ENCODE data around the gene ZNF76.

Gene ZNF76

DNA sequence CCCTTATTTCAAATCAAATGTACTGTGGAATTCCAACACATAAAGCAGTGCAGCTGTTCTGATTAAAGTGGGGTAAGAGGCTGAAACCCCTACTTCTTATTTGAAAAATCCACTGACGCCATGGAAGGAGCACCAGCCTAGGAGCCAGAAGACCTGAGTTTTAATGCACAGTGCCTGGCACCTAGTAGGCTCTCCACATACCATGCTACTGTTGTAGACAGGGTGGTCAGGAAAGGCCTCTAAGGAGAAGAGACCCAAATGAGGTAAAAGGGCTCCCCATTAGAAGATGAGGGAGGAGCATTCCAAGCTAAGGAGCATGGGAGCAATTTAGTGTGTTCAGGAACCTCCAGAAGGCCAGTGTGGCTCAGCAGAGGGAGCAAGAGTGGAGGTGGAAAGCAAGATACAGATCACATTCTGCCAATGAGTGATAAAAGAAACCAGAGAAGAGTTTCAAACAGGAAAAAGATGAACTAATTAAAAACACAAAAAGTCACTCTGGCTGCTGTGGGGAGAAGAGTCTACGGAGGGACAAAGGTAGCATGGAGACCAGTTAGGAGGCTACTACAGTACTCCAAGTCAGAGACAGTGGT is 11.8 kb upstream of the ZNF76 start:
- Histone ChIP-seq H3K27me3 (no peaks in the 10 kb centered on the region), H3K36me3 (0 out of 2 replicates have a peak, but pooled peaks cover 2% of the 10 kb centered on the region), H3K4me1 (peaks cover 15% of the 10 kb centered on the region), H3K4me3 (ENCODE audit: low read depth, low read length) (no peak overlapping the region), H3K9me3 (no peaks in the 10 kb centered on the region)
- TF ChIP-seq CTCF (IDR thresholded peaks at IDR 0.05; ENCODE audit: low read depth, low read length): 0 out of 2 replicates have a peak, but pooled peaks have one; percentile 4
- DNase-seq: no peak

GRCh38 chr6:35248300-35248699 is 11.2 kb upstream of the ZNF76 start:
- Histone ChIP-seq H3K4me3 (ENCODE audit: low read depth, low read length) (no peak overlapping the region), H3K36me3 (0 out of 2 replicates have a peak, but pooled peaks cover 2% of the 10 kb centered on the region), H3K27me3 (no peaks in the 10 kb centered on the region), H3K4me1 (peaks cover 15% of the 10 kb centered on the region), H3K9me3 (no peaks in the 10 kb centered on the region)
- no peak for DNase-seq
- TF ChIP-seq CTCF (IDR thresholded peaks at IDR 0.05; ENCODE audit: low read depth, low read length): no peak

GRCh38 chr6:35248965-35249364 is 10.6 kb upstream of the ZNF76 start:
- H3K4me1 ChIP-seq: peaks cover 15% of the 10 kb centered on the region
- no peaks in the 10 kb centered on the region for H3K9me3 ChIP-seq
- H3K27me3 ChIP-seq: no peaks in the 10 kb centered on the region
- H3K4me3 ChIP-seq (ENCODE audit: low read depth, low read length): no peak overlapping the region
- peak; percentile 25 for DNase-seq
- H3K36me3 ChIP-seq: 0 out of 2 replicates have a peak, but pooled peaks cover 2% of the 10 kb centered on the region
- TF ChIP-seq CTCF (IDR thresholded peaks at IDR 0.05; ENCODE audit: low read depth, low read length): no peak

DNA sequence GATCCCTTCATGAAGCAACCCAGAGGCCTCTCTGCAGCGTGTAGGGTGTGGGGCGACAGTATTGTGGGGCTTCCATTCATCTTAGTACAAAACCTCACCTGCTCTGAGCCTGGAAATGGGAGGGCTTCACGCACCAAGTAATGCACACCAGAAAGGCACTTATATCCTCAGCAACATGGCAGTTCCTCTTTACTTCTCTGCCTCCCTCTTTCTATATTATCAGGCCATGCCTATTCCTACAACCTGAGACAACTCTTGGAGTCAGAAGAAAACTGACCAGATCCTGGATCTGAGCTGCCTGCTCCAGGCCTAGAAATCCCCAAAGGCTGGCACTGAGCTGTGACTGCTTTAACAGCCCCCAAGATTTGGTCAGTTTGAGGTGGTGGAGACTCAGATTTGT is 7.6 kb upstream of the ZNF76 start:
- no peak for DNase-seq
- Histone ChIP-seq H3K36me3 (no peaks in the 10 kb centered on the region), H3K27me3 (no peaks in the 10 kb centered on the region), H3K4me3 (ENCODE audit: low read depth, low read length) (no peak overlapping the region), H3K9me3 (no peaks in the 10 kb centered on the region), H3K4me1 (peaks cover 15% of the 10 kb centered on the region)
- no peak for TF ChIP-seq CTCF (IDR thresholded peaks at IDR 0.05; ENCODE audit: low read depth, low read length)

DNA sequence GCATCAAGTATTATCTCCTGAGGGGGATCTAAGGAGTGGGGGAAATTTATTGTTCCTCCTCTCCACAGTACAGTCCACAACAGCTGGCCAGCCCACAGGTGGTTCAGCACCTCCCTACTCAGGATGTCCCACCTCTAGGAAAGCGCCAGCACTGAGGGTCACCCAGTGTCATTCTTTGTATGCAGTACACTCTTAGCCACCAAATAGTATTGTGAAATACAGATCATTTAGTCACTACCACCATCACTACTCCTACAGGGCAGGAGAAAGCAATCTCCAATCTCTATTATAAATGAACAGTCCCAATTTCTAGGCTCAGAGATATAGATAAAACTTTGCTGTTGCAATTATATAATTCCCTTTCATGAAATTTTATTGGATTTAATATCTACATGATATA is 6.3 kb upstream of the ZNF76 start:
- H3K4me1 ChIP-seq: peaks cover 8% of the 10 kb centered on the region
- no peak for TF ChIP-seq CTCF (IDR thresholded peaks at IDR 0.05; ENCODE audit: low read depth, low read length)
- H3K4me3 ChIP-seq (ENCODE audit: low read depth, low read length): no peak overlapping the region
- DNase-seq: no peak
- H3K36me3 ChIP-seq: no peaks in the 10 kb centered on the region
- no peaks in the 10 kb centered on the region for H3K27me3 ChIP-seq
- H3K9me3 ChIP-seq: no peaks in the 10 kb centered on the region

DNA sequence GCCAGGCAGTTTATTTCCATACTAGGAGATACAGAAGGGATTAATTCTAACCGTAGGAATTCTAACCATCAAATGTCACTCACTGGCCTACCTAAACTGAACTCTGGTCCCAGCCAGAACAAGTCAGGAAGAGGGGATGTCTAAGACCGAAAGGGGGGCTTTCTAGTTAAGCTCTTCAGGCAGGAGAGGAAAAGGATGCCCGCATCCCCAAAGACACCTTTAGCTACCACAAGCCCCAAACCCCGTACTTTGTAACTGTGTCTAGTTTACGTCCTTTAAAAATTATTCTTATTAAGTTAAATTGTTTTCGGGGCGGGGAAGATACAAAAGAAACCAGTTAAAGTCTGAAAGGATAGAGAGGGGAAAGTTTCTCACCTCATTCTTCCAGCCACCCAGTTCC is 1.2 kb upstream of the ZNF76 start:
- H3K4me1 ChIP-seq: no peaks in the 10 kb centered on the region
- TF ChIP-seq CTCF (IDR thresholded peaks at IDR 0.05; ENCODE audit: low read depth, low read length): no peak
- H3K36me3 ChIP-seq: no peaks in the 10 kb centered on the region
- H3K9me3 ChIP-seq: no peaks in the 10 kb centered on the region
- peak overlapping the region; percentile 95 for H3K4me3 ChIP-seq (ENCODE audit: low read depth, low read length)
- H3K27me3 ChIP-seq: no peaks in the 10 kb centered on the region
- no peak for DNase-seq
